ENCODE results near the gene LRRFIP1.

DNA sequence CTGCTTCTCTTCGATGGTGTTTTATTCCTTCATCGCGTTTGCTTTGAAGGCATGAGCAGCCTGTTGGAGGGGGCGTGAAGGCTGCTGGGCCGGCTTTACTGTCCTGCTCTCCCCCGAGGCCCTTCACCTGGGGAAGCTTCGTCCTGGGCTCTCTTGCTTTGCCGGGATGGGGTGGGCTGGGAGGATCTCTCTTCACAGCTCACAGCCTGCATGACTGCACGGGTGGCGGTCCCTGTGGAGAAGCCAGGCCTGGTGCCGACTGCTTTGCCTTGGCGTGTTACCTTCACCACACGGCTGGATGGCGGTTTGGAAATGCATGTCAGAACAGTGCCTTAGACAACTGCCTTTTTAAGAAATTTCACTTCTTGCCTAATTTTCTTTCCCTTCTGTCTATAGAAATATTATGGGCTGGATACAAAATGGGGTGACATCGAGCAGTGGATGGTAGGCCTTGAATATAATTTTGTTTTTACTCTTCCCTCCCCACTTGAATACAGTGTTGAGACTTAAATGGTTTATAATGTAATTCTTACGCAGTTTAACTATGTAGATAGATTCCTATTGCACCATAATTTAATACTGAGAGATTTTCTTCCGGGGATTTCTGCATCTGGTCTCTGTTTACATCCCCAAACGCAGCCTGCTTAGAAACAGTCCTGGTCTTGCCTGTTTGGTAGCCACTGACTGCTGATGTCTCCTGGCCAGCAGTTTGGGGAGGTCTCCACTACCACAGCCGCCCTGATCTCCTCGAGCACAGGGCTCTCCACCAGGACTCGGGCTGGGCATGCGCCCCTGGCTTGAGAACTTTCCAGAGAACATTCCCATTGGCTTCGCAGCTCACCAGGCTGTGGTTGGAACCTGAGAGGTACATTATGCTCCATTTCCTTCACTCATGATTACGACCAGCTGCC, 90.2 kb downstream of the LRRFIP1 start:
- TF ChIP-seq POLR2AphosphoS5 (IDR thresholded peaks at IDR 0.05; ENCODE audit: low read depth) = no peak
- TF ChIP-seq, protein P1, sequence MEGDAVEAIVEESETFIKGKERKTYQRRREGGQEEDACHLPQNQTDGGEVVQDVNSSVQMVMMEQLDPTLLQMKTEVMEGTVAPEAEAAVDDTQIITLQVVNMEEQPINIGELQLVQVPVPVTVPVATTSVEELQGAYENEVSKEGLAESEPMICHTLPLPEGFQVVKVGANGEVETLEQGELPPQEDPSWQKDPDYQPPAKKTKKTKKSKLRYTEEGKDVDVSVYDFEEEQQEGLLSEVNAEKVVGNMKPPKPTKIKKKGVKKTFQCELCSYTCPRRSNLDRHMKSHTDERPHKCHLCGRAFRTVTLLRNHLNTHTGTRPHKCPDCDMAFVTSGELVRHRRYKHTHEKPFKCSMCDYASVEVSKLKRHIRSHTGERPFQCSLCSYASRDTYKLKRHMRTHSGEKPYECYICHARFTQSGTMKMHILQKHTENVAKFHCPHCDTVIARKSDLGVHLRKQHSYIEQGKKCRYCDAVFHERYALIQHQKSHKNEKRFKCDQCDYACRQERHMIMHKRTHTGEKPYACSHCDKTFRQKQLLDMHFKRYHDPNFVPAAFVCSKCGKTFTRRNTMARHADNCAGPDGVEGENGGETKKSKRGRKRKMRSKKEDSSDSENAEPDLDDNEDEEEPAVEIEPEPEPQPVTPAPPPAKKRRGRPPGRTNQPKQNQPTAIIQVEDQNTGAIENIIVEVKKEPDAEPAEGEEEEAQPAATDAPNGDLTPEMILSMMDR (IDR thresholded peaks at IDR 0.05; ENCODE audit: insufficient read depth, low read length) = no peak
- no peak for TF ChIP-seq GABPA (IDR thresholded peaks at IDR 0.05; ENCODE audit: low read depth)
